AG04449 (cell line): ENCODE results near the gene CAPN12.

Source experiments
- CTCF ChIA-PET: fragments of 350-600 bp; formaldehyde crosslinking; extraction: SDS; loops from one replicate; lab custom pipeline; 2021; ENCODE audit warnings: antibody characterized with exemption; lab: Yijun Ruan, JAX
- POLR2A ChIA-PET: fragments of 400-600, 350-600 bp; formaldehyde crosslinking; extraction: SDS; loops from one replicate; lab custom pipeline; 2020; ENCODE audit warnings: antibody characterized with exemption, inconsistent platforms; lab: Yijun Ruan, JAX
- DNase-seq: peaks from one replicate; pipeline ENCODE4 v3.0.0-alpha.2; 2010; ENCODE audit warnings: low read depth, low spot score
- H3K4me3 ChIP-seq: 2 replicates; pipeline ENCODE4 v1.5.1; 2011; ENCODE audit warnings: low read depth, mild to moderate bottlenecking, control low read depth, low read length
- TF ChIP-seq, protein P1 (sequence below): IDR thresholded peaks from one replicate; pipeline ENCODE4 v1.5.1; 2011; ENCODE audit warnings: mild to moderate bottlenecking, moderate library complexity, low read length, control low read depth, inconsistent platforms; ENCODE audit not compliant: insufficient read depth; ENCODE audit errors: missing control alignments

CAPN12 gene

DNA sequence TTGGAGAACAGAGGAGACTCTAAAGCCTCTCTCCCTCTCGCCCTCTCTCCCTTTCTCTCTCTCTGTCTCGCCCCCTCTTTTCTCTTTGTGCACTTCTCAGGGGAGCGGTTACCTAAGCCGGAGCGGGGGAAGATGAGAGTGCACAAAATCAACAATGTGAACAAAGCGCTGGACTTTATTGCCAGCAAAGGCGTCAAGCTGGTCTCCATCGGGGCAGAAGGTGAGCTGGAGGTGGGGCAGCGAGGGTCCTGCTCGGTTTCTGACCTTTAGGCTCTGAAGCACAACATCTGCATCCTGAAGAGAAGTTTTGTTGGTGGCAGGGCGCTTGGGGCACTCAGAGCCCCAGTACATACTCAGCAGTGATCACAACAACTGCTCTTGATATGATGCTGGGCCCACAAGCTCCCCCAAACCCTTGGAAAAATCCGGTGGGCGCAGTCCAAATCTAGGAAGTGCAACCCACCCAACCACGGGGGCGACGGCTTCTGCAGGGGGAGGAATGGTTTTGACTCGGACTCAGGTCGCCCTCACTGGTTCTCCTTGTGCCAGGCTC is 43.3 kb downstream of the CAPN12 start:
- TF ChIP-seq, protein P1, sequence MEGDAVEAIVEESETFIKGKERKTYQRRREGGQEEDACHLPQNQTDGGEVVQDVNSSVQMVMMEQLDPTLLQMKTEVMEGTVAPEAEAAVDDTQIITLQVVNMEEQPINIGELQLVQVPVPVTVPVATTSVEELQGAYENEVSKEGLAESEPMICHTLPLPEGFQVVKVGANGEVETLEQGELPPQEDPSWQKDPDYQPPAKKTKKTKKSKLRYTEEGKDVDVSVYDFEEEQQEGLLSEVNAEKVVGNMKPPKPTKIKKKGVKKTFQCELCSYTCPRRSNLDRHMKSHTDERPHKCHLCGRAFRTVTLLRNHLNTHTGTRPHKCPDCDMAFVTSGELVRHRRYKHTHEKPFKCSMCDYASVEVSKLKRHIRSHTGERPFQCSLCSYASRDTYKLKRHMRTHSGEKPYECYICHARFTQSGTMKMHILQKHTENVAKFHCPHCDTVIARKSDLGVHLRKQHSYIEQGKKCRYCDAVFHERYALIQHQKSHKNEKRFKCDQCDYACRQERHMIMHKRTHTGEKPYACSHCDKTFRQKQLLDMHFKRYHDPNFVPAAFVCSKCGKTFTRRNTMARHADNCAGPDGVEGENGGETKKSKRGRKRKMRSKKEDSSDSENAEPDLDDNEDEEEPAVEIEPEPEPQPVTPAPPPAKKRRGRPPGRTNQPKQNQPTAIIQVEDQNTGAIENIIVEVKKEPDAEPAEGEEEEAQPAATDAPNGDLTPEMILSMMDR, result no peak
- no peak for DNase-seq
- H3K4me3 ChIP-seq, result no peak overlapping the region
- POLR2A ChIA-PET, result no interaction called here
- CTCF ChIA-PET, result interaction anchor here (1.1 to 1.4 kb wide), 4 partner anchors 10 to 67 kb away, joined by 3 to 4 read pairs (median 3); no protein-coding TSS in a partner anchor

DNA sequence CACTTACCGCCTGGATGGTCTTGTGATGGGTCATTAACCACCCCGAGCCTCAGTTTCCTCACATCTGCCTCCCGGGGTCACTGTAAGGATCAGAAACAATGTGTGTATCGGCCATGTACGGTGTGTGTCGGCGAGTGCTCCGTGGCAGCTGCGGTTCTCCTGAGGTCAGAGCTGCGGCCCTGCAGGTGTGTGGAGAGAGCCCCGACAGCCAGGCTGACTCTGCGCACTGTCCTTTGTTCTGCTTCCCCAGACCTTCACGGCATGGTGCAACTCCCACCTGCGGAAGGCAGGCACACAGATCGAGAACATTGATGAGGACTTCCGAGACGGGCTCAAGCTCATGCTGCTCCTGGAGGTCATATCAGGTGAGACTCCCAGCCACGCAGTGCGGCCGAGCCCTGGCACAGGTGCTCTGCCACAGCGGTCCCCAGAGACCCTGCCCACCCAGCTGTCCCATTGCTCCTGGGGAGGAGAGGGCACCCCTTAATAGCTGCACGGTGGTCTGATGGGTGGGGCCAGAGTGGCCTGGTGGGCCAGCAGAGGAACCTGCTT is 43.8 kb downstream of the CAPN12 start:
- no peak for DNase-seq
- POLR2A ChIA-PET, result interaction anchor here (1.4 kb wide), 1 partner anchor 51 kb away, joined by 3 read pairs; no protein-coding TSS in a partner anchor
- H3K4me3 ChIP-seq, result no peak overlapping the region
- TF ChIP-seq, protein P1, result no peak
- CTCF ChIA-PET, result interaction anchor here (0.9 to 1.4 kb wide), 4 partner anchors 11 to 62 kb away, joined by 3 to 4 read pairs (median 3); no protein-coding TSS in a partner anchor

DNA sequence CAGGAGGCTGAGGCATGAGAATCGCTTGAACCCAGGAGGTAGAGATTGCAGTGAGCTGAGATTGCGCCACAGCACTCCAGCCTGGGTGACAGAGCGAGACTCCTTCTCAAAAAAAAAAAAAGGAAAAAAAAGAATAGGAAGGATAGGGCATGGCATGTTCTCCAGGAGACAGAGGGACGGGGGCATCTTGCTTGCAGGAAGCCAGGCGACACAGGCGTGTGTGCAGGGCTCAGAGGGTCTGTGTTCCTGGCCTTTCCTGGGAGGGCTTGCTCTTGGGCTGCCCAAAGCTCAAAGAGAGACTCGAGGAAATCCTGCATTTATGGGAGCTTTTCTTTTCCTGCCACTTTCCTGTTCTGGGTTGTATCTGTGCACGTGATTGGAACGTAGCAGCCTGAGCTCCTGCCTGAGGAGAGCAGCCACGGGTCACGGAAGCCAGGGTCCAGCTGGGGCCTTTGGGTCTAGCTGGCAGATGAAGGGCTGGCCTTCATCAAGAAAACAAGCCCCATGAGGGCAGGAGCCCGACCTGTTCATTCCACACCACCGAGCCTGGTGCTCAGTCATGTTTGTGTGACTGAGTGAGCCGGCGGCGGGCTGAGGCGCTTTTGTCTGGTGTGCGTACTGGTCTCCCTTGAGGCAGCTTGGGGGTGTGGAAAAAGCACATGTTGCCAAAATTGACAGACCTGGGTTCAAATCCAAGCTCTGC is 44.5 kb downstream of the CAPN12 start:
- TF ChIP-seq, protein P1, result no peak
- DNase-seq, result no peak
- CTCF ChIA-PET, result interaction anchor here (0.9 to 1.4 kb wide), 5 partner anchors 11 to 65 kb away, joined by 3 to 4 read pairs (median 3); no protein-coding TSS in a partner anchor
- H3K4me3 ChIP-seq, result no peak overlapping the region
- POLR2A ChIA-PET, result interaction anchor here (0.8 to 1.4 kb wide), 3 partner anchors 9 to 53 kb away, joined by 3 to 4 read pairs (median 3); partner anchors contain the start of gene ACTN4

DNA sequence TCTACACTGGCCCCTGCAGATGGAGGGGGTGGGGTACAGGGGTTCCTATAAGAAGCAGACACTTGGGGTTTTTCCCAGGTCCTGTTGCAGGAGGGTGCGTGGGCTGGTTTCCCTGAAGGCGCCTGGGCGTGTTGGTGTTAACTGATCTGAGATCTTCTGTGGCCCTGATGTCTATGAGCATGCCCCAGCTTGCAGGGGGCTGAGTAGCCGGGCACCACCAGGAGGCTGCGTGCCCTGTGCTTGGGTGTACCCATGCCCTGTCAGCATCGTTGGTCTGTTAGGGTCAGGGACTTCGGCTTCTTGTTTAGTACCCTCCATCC is 45.3 kb downstream of the CAPN12 start:
- ChIA-PET CTCF (interaction anchor here (1.1 to 1.2 kb wide), 2 partner anchors 61 to 64 kb away, joined by 3 to 4 read pairs; no protein-coding TSS in a partner anchor), POLR2A (interaction anchor here (0.9 kb wide), 1 partner anchor 10 kb away, joined by 3 read pairs; no protein-coding TSS in a partner anchor)
- no peak for DNase-seq
- H3K4me3 ChIP-seq, result no peak overlapping the region
- TF ChIP-seq, protein P1, result no peak

DNA sequence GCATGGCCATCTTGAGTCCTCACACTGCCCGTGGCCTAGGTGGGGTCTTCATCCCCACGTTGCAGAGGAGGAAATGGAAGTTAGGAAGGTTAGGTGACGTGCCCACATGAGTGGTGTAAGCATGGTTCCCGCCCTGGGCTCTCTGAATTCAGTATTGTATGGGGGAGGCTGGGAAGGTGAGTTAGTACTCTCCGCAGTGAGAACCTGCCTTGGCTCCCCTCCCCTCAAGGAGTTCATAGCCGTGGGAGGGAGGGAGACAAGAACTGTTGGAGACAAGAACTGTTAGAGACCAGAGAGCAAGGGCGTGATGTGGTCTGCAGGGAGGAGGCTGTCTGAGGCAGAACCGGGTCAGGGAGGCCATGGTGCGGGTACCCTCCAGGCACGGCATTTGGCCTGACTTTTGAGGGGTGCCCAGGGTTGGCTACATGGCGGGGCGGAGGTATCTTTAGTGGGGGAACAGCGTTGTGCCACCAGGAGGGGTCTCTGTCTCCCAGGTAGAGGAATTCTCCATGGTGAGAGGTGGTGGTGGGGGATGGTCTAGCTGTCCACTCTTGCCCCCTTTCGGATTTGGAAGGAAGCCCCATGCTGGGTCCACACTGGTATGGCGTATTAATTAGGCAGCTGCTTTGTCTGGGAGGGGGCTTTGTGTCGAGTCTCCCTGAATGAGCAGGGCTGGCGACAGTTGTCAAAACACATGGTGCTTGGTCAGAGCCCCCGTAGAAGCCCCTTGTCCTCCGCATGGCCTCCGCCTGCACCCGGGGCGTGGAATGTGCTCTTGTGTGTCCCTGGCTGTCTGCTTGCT is 45.8 kb downstream of the CAPN12 start:
- ChIA-PET CTCF (interaction anchor here (1.1 kb wide), 1 partner anchor 64 kb away, joined by 4 read pairs; no protein-coding TSS in a partner anchor), POLR2A (no interaction called here)
- TF ChIP-seq, protein P1, result no peak
- no peak overlapping the region for H3K4me3 ChIP-seq
- no peak for DNase-seq
